Aorta (tissue), 5 donors: Measurements from ENCODE around the gene PELI3. TPM values are rescaled to one million over a fixed set of nuclear protein-coding genes. Genes with fewer than 3 reads are reported as not detected.

Experiments
- ATAC-seq: fragments of 200-7000 bp; cut with Tn5 transposase; one replicate; pipeline ENCODE4 v1.9.1; 2022; ENCODE audit warnings: moderate library complexity; ENCODE audit not compliant: low FRiP score
- DNase-seq, 2 donors: peaks; one replicate each; pipeline ENCODE4 v3.0.0-alpha.2; 2020
- H3K27ac ChIP-seq, 2 donors: one replicate each; pipeline ENCODE4 v1.5.1; 2013; ENCODE audit warnings: low read length in 2 of 2, mild to moderate bottlenecking in 2 of 2, moderate library complexity in 2 of 2, control low read depth in 1 of 2, inconsistent platforms in 1 of 2, low read depth in 1 of 2
- H3K27me3 ChIP-seq, 2 donors: one replicate each; pipeline ENCODE4 v1.6.1; 2013; ENCODE audit warnings: control low read depth in 1 of 2, low read length in 1 of 2, mild to moderate bottlenecking in 1 of 2, moderate library complexity in 1 of 2; ENCODE audit not compliant: insufficient read depth in 2 of 2, control insufficient read depth in 1 of 2
- H3K36me3 ChIP-seq, 2 donors: one replicate each; pipeline ENCODE4 v1.6.1; 2013; ENCODE audit warnings: control low read depth in 1 of 2, low read length in 1 of 2, mild to moderate bottlenecking in 1 of 2; ENCODE audit not compliant: insufficient read depth in 2 of 2, control insufficient read depth in 1 of 2
- H3K4me1 ChIP-seq, 2 donors: one replicate each; pipeline ENCODE4 v1.6.1; 2013; ENCODE audit warnings: low read length in 2 of 2, control low read depth in 1 of 2, mild to moderate bottlenecking in 1 of 2, moderate library complexity in 1 of 2; ENCODE audit not compliant: insufficient read depth in 2 of 2, control insufficient read depth in 1 of 2
- H3K4me3 ChIP-seq, 2 donors: one replicate each; pipeline ENCODE4 v1.5.1; 2013; ENCODE audit warnings: low read length in 2 of 2, control low read depth in 1 of 2, mild to moderate bottlenecking in 1 of 2
- H3K9me3 ChIP-seq: one replicate; pipeline ENCODE4 v1.6.1; 2013; ENCODE audit warnings: mild to moderate bottlenecking, low read length; ENCODE audit not compliant: control insufficient read depth
- WGBS, 2 donors: extraction: QIAGEN DNeasy Blood & Tissue Kit; methylation state at CpG; one replicate each; pipeline ENCODE4 v1.1.7; 2013; 5-methylcytosine and 5-hydroxymethylcytosine counted together
- intact Hi-C, 2 donors: fragments of 100-400 bp; cut with DNase I; formaldehyde crosslinking; loops; one replicate each; pipeline versions ENCODE4 v1.14.2 to v1.15.0; 2022
- polyA plus RNA-seq, 2 donors: library from polyadenylated mRNA; stranded (reverse); fragments of 200-250 nt; gene quantifications; one replicate each; pipeline ENCODE4 v1.2.3, GENCODE V29; 2013
- total RNA-seq, 2 donors: library from RNA; stranded (reverse); fragmentation: NEBNext Ultra II Directional; extraction: Animal tissue kit (Norgen Biotek cat#: 25700); gene quantifications; one replicate each; pipeline ENCODE4 v1.2.1, GENCODE V29; 2021
- donor health status: healthy with polysubstance abuse.
- donor health status: Bipolar disorder and iron deficiency.
- donor health status: DM: no; HTN: no; CAD: no.
- donor health status: DM: no; HTN: no; CAD: no.
- donor health status: DM: yes; HTN: yes; CAD: no.

The PELI3 gene
- total and polyA plus RNA-seq, 4 donors: 11.5 to 16.3 (median 15.0) TPM

GRCh38 chr11:66498506-66498905 is 31.8 kb downstream of the PELI3 start:
- DNase-seq (no peak), ATAC-seq (no peak)
- Histone ChIP-seq H3K27me3 (no peaks in the 10 kb centered on the region), H3K27ac (no peak overlapping the region), H3K4me1 (no peaks in the 10 kb centered on the region), H3K4me3 (no peak overlapping the region), H3K9me3 (no peaks in the 10 kb centered on the region), H3K36me3 (no peaks in the 10 kb centered on the region)
- intact Hi-C loops: no loop called here
- WGBS, 2 donors: 86 to 91% methylated on average over 5 of the region's 5 CpGs

DNA sequence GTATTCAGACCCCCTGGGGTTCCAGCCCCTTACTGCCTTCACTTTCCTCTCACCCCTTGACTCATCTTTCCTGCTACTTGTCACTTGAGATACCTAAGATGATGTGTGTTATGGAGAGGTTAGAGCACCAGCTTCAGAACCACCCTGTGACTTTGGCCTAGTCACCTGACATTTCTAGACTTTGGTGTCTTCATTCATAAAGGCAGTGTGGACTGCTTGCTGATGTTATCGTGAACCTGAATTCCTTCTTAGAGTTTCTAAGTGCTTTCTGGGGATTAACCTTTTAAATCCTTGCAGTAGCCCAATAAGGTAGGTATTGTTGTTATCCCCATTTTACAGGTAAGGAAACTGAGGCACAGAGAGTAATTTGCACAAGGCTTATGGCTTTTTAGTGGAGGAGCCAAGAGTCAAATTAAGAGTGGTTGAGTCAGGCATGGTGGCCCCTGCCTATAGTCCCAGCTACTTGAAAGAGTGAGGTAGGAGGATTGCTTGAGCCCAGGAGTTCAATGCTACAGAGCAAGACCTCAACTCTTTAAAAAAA is 38.6 kb downstream of the PELI3 start:
- H3K27me3 ChIP-seq: no peaks in the 10 kb centered on the region
- WGBS, 2 donors: 0 to 96% methylated on average over 1 of the region's 1 CpG
- H3K4me1 ChIP-seq: no peaks in the 10 kb centered on the region
- intact Hi-C loops: no loop called here
- no peak overlapping the region for H3K4me3 ChIP-seq
- H3K9me3 ChIP-seq: no peaks in the 10 kb centered on the region
- ATAC-seq (no peak), DNase-seq (no peak)
- H3K36me3 ChIP-seq: peaks cover 0 to 2% of the 10 kb centered on the region in 2 donors
- no peak overlapping the region for H3K27ac ChIP-seq

GRCh38 chr11:66509131-66509561 is 42.4 kb downstream of the PELI3 start:
- 78 to 80% methylated on average over 7 of the region's 7 CpGs for WGBS, 2 donors
- Histone ChIP-seq H3K36me3 (peaks cover 0 to 2% of the 10 kb centered on the region in 2 donors), H3K9me3 (no peaks in the 10 kb centered on the region), H3K4me1 (no peaks in the 10 kb centered on the region), H3K27me3 (no peaks in the 10 kb centered on the region), H3K27ac (no peak overlapping the region), H3K4me3 (no peak overlapping the region)
- peak in 1 of 2 donors; percentile 40 for DNase-seq
- ATAC-seq: no peak
- intact Hi-C loops: no loop called here

GRCh38 chr11:66510271-66510989 is 43.7 kb downstream of the PELI3 start, which contains the start of gene BBS1:
BBS1 (plus strand) TSS chr11:66510635; CDS start chr11:66510660, 25 bp downstream.
- intact Hi-C loops: no loop called here

GRCh38 chr11:66510990-66511339 is 44.3 kb downstream of the PELI3 start:
- no peak for DNase-seq
- no peak for ATAC-seq
- 3 to 5% methylated on average over 5 of the region's 5 CpGs for WGBS, 2 donors
- no peak overlapping the region for H3K27ac ChIP-seq
- H3K4me1 ChIP-seq: no peaks in the 10 kb centered on the region
- no peaks in the 10 kb centered on the region for H3K27me3 ChIP-seq
- H3K9me3 ChIP-seq: no peaks in the 10 kb centered on the region
- H3K4me3 ChIP-seq: peak overlapping the region; percentile 49 to 69
- no peaks in the 10 kb centered on the region for H3K36me3 ChIP-seq
- intact Hi-C loops: no loop called here

More at GRCh38 chr11:66510271-66510989, 43.7 kb downstream of the PELI3 start, which contains the start of gene BBS1:
- H3K4me1 ChIP-seq: no peaks in the 10 kb centered on the region
- H3K4me3 ChIP-seq: peak within 1 kb of the TSS; percentile 49 to 69
- no peaks in the 10 kb centered on the region for H3K27me3 ChIP-seq
- peak; percentile 95 for ATAC-seq
- peak within 1 kb of the TSS in 1 of 2 donors; percentile 1 for H3K27ac ChIP-seq
- DNase-seq: peak; percentile 93 to 96
- 0% methylated on average over 31 of the region's 31 CpGs for WGBS, 2 donors
- H3K36me3 ChIP-seq: no peaks in the 10 kb centered on the region
- H3K9me3 ChIP-seq: no peaks in the 10 kb centered on the region

DNA sequence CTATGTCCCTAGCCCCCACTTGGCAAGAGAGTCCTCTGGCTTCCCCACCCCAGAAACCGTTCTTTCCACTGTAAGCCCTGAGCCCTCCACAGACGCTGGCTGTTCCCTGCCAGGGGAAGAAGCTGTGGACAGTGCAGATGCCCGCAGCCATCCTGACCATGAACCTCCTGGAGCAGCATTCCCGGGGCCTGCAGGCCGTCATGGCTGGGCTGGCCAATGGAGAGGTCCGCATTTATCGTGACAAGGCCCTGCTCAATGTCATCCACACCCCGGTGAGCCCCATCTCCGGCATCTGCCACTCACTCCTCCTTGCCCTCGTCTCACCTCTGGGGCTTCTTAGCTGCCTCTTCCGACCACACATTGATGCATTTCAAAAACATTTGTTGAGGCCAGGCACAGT is 56.9 kb downstream of the PELI3 start:
- H3K4me1 ChIP-seq: no peaks in the 10 kb centered on the region
- H3K9me3 ChIP-seq: no peaks in the 10 kb centered on the region
- no peak overlapping the region for H3K27ac ChIP-seq
- no peak overlapping the region for H3K4me3 ChIP-seq
- DNase-seq (no peak), ATAC-seq (peak; percentile 19)
- no peaks in the 10 kb centered on the region for H3K27me3 ChIP-seq
- intact Hi-C loops: no loop called here
- H3K36me3 ChIP-seq: peaks cover 0 to 1% of the 10 kb centered on the region in 2 donors
- 91 to 92% methylated on average over 11 of the region's 11 CpGs for WGBS, 2 donors

GRCh38 chr11:66524304-66525040 is 57.8 kb downstream of the PELI3 start:
- 81 to 82% methylated on average over 9 to 10 of the region's 10 CpGs for WGBS, 2 donors
- Histone ChIP-seq H3K9me3 (no peaks in the 10 kb centered on the region), H3K27me3 (no peaks in the 10 kb centered on the region), H3K4me3 (no peak overlapping the region), H3K4me1 (no peaks in the 10 kb centered on the region), H3K27ac (no peak overlapping the region), H3K36me3 (peaks cover 0 to 1% of the 10 kb centered on the region in 2 donors)
- ATAC-seq: no peak
- no peak for DNase-seq
- intact Hi-C loops: no loop called here
